GM21576 (cell line): ENCODE results near the gene PTDSS2.

Experiments
- ATAC-seq: cut with Tn5 transposase; IDR thresholded peaks from one replicate; pipeline ENCODE4 v1.9.1; 2021; ENCODE audit warnings: mild to moderate bottlenecking, moderate library complexity; ENCODE audit not compliant: unreplicated experiment

Gene PTDSS2

GRCh38 chr11:488062-488461 lies 38.0 kb downstream of the PTDSS2 start:
- no peak for ATAC-seq

DNA sequence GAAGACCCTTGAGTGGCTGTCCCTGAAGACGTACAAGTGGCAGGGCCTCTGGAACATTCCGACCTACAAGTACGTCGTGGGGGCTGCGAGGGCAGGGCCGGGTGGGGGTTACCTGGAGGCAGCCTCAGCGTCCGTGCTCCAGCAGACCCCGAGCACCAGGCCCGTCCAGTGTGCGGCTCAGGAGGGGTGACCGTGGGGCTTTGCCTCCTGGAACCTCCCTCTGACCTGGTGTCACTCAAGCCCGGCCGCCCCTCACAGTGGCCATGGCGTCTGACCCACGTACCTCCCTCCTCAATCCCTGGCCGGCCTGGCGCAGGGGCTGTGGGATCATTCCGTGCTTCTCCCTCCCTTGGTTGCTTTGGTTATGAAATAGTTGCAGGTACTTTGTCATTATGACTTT lies 38.5 kb downstream of the PTDSS2 start:
- no peak for ATAC-seq

GRCh38 chr11:488992-489391 lies 38.9 kb downstream of the PTDSS2 start:
- ATAC-seq = no peak

DNA sequence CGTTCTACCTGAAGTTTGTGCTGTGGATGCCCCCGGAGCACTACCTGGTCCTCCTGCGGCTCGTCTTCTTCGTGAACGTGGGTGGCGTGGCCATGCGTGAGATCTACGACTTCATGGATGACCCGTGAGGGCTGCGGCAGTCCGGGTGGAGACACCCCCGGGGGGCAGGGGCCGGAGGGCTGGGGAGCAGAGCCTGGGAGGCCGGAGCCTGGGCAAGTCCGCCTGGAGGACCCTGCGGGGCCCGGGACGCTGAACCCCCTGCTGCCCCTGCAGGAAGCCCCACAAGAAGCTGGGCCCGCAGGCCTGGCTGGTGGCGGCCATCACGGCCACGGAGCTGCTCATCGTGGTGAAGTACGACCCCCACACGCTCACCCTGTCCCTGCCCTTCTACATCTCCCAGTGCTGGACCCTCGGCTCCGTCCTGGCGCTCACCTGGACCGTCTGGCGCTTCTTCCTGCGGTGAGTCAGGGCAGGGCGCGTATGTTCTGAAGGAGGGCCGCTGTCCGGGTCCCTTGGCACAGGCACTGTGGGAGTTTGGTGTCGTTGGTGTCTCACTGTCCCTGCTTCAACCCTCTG lies 39.6 kb downstream of the PTDSS2 start:
- no peak for ATAC-seq

GRCh38 chr11:490186-490929 lies 40.3 kb downstream of the PTDSS2 start:
- no peak for ATAC-seq

- no peak for ATAC-seq
These were observed 40.8 kb downstream of the PTDSS2 start for GRCh38 chr11:490930-491260.

DNA sequence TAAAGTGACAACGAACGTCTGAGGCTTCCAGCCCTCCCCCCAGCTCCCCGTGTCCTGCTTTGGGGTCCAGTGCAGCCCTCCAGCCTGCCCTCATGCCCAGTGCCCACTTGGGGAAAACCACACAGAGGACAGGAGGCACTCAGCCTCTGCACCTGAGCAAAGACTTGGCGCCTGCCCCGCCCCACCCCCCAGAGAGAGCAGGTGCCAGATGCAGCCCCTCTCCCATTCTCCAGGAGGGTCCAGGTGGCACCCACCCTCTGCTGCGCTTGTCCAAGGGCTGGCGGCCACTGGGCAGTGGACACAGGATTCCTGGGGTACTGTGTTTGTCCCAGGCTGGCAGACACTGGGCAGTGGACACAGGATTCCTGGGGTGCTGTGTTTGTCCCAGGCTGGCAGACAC lies 41.3 kb downstream of the PTDSS2 start:
- ATAC-seq = no peak

- no peak for ATAC-seq
These were observed 42.5 kb downstream of the PTDSS2 start for GRCh38 chr11:492427-493226.

- no peak for ATAC-seq
These were observed 44.9 kb downstream of the PTDSS2 start for GRCh38 chr11:494761-495536.

GRCh38 chr11:495537-495931 lies 45.5 kb downstream of the PTDSS2 start:
- no peak for ATAC-seq

DNA sequence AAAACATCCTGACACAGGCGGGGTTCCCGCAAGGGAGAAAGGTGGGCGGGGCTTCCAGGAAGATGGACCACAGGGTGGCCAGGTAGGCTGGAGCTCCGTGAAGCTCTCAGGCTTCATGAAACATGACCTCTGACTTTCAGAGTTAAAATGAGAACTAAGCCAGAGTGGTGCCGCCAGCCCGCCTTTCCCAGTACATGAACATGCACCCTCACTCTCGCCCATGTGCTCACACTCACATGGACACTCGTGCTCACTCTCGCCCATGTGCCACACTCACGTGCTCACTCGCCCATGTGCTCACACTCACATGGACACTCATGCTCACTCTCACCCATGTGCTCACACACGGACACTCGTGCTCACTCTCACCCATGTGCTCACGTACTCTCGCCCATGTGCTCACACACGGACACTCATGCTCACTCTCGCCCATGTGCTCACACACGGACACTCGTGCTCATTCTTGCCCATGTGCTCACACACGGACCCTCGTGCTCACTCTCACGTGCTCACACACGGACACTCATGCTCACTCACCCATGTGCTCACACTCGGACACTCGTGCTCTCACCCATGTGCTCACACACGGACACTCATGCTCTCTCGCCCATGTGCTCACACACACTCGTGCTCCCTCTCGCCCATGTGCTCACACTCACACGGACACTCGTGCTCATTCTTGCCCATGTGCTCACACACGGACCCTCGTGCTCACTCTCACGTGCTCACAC lies 46.9 kb downstream of the PTDSS2 start:
- ATAC-seq = no peak

GRCh38 chr11:497565-498296 lies 47.7 kb downstream of the PTDSS2 start:
- no peak for ATAC-seq

- ATAC-seq = no peak
These were observed 48.5 kb downstream of the PTDSS2 start for GRCh38 chr11:498297-499181.

GRCh38 chr11:499201-500076 lies 49.4 kb downstream of the PTDSS2 start:
- no peak for ATAC-seq

- ATAC-seq = no peak
These were observed 51.1 kb downstream of the PTDSS2 start for GRCh38 chr11:501001-501682.

DNA sequence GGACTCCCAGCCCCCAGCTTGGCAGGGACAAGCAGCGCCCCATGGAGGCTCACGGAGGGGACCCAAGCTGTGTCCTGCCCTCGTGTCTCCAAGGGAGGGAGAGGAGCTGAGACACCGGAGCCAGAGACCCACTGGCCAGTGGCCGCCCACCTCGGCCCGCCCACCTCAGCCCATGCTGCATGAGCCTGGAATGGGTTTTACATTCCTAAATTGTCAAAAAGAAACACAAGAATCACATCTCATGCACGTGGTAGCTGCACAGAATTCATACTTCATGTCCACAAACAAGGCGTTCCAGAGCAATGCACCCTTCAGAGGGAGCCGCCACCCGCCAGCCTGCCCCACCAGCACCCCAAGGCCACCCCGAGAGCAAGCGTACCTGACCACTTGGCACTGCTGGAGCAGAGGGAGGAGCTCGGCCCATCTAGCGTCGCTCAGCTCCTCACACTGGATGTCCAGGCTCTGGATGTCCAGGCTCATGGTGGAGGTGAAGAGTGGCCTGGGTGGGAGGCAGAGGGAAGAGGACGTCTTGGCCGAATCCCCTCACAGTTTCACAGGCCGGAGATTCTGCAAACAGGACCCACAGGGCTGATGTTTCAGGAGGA lies 51.7 kb downstream of the PTDSS2 start:
- no peak for ATAC-seq
